DMS 273 (cell line): ENCODE measurements around the gene BAIAP2L1.

ENCODE experiments used
- DNase-seq: peaks from one replicate; lab custom pipeline; 2025; ENCODE audit not compliant: unreplicated experiment; lab: John Stamatoyannopoulos, UW

The BAIAP2L1 gene

DNA sequence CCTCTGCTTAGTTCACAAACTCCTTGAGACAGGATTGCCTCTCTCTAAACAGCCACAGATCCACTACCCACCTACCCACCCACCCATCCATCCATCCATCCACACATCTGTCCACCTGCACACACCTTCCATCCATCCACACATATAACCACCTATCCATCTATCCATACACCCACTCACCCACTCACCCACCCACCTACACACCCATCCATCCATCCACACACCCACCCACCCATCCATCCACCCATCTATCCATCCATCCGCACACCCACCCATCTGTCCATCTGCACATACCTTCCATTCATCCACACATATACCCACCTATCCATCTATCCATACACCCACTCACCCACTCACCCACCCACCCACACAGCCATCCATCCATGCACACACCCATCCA, 158.5 kb downstream of the BAIAP2L1 start:
- DNase-seq, result no peak

DNA sequence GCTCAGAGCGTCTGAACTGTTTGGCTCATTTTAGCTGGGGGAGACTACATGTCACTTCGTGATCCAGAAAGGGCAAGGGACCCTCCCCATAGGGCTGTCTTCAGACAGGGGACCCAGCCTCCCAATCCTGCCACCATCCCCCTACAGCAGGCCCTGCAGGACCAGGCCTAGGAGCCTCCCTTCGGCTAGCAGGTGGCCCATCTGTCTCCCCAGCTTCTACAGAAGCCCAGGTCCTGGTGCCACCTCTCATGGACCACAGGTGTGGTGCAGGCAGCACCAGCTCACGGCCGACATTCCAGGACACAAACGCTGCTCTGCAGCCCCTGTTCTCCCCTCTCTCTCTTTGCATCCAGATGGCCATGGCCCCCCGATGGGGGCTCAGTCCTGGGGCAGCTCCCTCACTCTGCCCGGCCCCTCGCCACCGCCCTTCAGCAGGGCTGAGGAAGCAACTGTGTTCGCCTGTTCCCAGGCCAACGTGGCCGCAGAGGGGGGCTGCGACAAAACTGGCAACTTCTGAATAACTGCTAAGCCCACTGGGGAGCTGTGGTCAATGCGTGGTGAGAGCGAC, 159.1 kb downstream of the BAIAP2L1 start:
- no peak for DNase-seq
